ENCODE measurements around the gene PRKAR2B. TPM values are rescaled to one million over a fixed set of nuclear protein-coding genes. Genes with fewer than 3 reads are reported as not detected.

Gene PRKAR2B
- total RNA-seq, 4 donors from 2014 or later: 97.3 to 411 (median 236) TPM

DNA sequence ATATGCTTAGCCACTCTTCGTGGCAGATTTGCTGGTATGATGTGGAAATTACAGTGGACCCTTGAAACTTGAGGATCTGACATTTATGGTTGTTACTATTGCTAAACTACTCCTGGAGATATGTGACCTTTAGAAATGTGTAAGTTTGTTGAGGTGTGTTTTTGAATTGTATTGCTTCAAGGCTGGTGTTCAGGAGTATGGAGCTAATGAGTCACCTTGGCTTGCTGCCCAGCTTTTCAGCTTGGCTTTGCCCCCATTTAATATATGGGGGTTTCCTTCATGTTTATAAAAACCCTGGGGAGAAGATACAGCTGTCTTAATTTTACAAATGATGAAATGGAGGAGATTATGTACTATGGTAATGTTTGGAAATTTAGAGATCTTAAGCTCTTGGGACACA, 135.9 kb downstream of the PRKAR2B start:
- ATAC-seq (ENCODE audit: low FRiP score) (peak; percentile 81), DNase-seq (ENCODE audit: low spot score) (peak; percentile 57)
- TF ChIP-seq, protein P1, sequence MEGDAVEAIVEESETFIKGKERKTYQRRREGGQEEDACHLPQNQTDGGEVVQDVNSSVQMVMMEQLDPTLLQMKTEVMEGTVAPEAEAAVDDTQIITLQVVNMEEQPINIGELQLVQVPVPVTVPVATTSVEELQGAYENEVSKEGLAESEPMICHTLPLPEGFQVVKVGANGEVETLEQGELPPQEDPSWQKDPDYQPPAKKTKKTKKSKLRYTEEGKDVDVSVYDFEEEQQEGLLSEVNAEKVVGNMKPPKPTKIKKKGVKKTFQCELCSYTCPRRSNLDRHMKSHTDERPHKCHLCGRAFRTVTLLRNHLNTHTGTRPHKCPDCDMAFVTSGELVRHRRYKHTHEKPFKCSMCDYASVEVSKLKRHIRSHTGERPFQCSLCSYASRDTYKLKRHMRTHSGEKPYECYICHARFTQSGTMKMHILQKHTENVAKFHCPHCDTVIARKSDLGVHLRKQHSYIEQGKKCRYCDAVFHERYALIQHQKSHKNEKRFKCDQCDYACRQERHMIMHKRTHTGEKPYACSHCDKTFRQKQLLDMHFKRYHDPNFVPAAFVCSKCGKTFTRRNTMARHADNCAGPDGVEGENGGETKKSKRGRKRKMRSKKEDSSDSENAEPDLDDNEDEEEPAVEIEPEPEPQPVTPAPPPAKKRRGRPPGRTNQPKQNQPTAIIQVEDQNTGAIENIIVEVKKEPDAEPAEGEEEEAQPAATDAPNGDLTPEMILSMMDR (IDR thresholded peaks at IDR 0.05): no peak

DNA sequence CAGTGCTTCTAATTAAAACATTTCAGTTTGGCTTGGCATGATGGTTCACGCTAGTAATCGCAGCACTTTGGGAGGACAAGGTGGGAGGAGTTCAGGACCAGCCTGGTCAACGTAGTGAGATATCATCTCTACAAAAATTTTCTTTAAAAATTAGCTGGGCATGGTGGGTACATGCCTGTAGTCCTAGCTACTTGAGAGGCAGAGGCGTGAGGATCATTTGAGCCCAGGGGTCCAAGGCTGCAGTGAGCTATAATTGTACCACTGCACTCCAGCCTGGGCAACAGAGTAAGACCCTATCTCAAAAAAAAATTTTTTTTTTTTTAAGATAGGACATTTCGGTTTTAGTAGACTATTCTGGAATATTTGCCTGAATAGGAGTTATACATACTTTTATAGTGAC, 136.7 kb downstream of the PRKAR2B start:
- no peak for ATAC-seq (ENCODE audit: low FRiP score)
- TF ChIP-seq, protein P1 (IDR thresholded peaks at IDR 0.05): no peak

DNA sequence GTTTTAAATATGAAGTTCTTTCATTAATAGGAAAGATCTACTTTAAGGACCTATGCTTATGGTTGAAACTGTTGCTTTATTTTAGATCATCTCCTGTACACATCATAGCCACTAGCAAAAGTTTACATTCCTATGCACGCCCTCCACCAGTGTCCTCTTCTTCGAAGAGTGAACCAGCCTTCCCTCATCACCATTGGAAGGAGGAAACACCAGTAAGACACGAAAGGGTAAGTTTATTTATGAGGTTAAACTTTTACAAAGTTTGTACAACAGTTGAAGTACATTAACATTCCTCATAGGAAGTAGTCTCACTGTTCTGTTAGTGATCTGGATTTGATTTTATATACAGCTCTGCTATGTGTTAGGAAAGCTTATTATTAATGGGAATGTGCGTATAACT, 141.2 kb downstream of the PRKAR2B start:
- DNase-seq (ENCODE audit: low spot score) (no peak), ATAC-seq (ENCODE audit: low FRiP score) (no peak)
- TF ChIP-seq, protein P1 (IDR thresholded peaks at IDR 0.05): no peak

More for the DNA sequence above, 136.7 kb downstream of the PRKAR2B start:
- DNase-seq (ENCODE audit: low spot score): no peak

DNA sequence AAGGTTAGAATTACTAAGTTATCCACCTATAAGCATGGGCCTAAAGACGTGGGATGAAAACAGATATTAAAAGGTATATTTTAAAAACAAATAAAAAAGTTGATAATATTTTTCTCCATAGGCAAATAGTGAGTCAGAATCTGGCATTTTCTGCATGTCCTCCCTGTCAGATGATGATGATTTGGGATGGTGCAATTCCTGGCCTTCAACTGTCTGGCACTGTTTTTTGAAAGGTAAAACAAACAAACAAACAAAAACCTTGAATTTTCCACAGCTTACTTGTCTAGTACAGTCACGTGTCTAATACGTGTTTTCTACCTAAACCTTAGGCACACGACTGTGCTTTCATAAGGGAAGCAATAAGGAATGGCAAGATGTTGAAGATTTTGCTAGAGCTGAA, 141.7 kb downstream of the PRKAR2B start:
- DNase-seq (ENCODE audit: low spot score) (no peak), ATAC-seq (ENCODE audit: low FRiP score) (no peak)
- TF ChIP-seq, protein P1 (IDR thresholded peaks at IDR 0.05): no peak

DNA sequence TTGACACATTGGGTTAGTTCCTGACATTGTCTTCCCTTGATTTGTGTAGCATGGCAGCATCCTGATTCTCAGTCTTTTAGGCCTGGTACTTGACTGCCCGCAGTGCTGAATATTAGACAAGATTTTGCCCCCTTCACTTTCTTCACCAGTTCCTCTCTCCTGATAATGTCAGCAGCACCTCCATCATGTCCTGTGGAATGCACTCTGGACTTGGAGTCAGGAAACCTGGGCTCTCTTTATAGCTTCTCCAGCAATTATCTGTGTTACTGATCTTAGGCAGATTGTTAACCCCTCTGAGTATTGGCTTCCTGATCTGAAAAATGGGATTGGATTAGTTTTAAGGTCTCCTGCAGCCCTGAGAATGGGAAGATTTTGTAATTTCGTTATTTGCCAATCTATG, 143.3 kb downstream of the PRKAR2B start:
- no peak for ATAC-seq (ENCODE audit: low FRiP score)
- DNase-seq (ENCODE audit: low spot score): no peak
- TF ChIP-seq, protein P1 (IDR thresholded peaks at IDR 0.05): no peak

DNA sequence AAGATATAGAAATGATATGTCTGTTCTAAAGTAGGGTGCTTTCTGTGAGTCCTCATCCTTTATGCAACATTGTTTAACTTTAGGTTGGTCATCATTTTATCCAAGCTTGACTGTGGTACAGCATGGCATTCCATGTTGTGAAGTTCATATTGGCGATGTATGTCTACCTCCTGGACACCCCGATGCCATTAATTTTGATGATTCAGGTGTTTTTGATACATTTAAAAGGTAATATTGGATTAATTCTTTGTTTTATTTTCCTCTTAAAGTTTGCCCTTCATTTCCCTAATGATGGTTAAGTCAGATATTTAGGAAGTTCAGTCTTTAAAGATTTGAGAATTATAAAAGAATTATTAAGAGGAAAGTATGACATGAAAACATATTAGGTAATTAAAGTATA, 145.6 kb downstream of the PRKAR2B start:
- ATAC-seq (ENCODE audit: low FRiP score): no peak
- DNase-seq (ENCODE audit: low spot score): no peak
- TF ChIP-seq, protein P1 (IDR thresholded peaks at IDR 0.05): no peak

DNA sequence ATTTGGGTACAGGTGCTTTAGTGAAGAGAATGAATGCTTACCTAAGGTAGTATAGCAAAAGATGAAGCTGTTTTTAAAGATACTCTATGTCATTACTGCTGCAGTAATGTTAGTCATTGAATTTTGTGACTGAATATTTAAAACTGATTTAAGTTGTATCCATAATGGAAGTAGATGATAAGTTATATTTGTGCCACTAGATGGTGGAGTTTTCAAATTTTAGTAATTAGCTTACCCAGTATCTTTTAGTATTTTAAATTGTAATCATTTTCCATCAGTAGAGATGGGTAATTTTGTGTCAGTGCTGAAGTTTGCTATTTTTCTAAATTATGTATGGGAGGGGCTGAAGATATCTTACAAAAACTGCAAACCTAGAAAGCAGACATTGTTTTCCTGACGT, 149.5 kb downstream of the PRKAR2B start:
- ATAC-seq (ENCODE audit: low FRiP score): no peak
- DNase-seq (ENCODE audit: low spot score): no peak
- TF ChIP-seq, protein P1 (IDR thresholded peaks at IDR 0.05): no peak

All from omental fat pad (tissue), 4 donors.